Urinary bladder (tissue), 4 donors: ENCODE data around the gene CLEC4C. TPM values are rescaled to one million over a fixed set of nuclear protein-coding genes. Genes with fewer than 3 reads are reported as not detected.

Source experiments
- DNase-seq: peaks from one replicate; pipeline ENCODE4 v3.0.0-alpha.2; 2015; ENCODE audit errors: extremely low spot score
- H3K27ac ChIP-seq: one replicate; pipeline ENCODE4 v1.5.1; 2013; ENCODE audit warnings: low read depth, mild to moderate bottlenecking, moderate library complexity
- H3K36me3 ChIP-seq: one replicate; pipeline ENCODE4 v1.6.1; 2013; ENCODE audit warnings: mild to moderate bottlenecking, moderate library complexity; ENCODE audit not compliant: insufficient read depth
- H3K4me1 ChIP-seq: one replicate; pipeline ENCODE4 v1.6.1; 2013; ENCODE audit warnings: mild to moderate bottlenecking, moderate library complexity; ENCODE audit not compliant: insufficient read depth
- H3K4me3 ChIP-seq: one replicate; pipeline ENCODE4 v1.5.1; 2013; ENCODE audit warnings: low read depth, low read length
- WGBS: extraction: QIAGEN DNeasy Blood & Tissue Kit; methylation state at CpG from one replicate; pipeline ENCODE4 v1.1.7; 2013; 5-methylcytosine and 5-hydroxymethylcytosine counted together
- polyA plus RNA-seq: library from polyadenylated mRNA; stranded (reverse); fragments of 200-250 nt; gene quantifications from one replicate; pipeline ENCODE4 v1.2.3, GENCODE V29; 2013
- small RNA-seq: library from RNA; depleted of rRNA; stranded (forward); fragments of <200 nt; gene quantifications from one replicate; pipeline ENCODE3, GENCODE V24; 2014
- total RNA-seq: library from RNA; depleted of rRNA; stranded (reverse); fragments of >200 nt; gene quantifications from one replicate; pipeline ENCODE4 v1.2.3, GENCODE V29; 2014
- donor health status: healthy with polysubstance abuse.
- donor health status: healthy.

The CLEC4C gene
- total and polyA plus RNA-seq, 2 donors, result not detected

- Histone ChIP-seq H3K27ac (no peak overlapping the region), H3K4me3 (no peak overlapping the region), H3K4me1 (no peaks in the 10 kb centered on the region), H3K36me3 (no peaks in the 10 kb centered on the region)
- DNase-seq, result no peak
- 34% methylated on average over 8 of the region's 8 CpGs for WGBS
Measured at GRCh38 chr12:7709969-7710675, 37.1 kb downstream of the CLEC4C start.

DNA sequence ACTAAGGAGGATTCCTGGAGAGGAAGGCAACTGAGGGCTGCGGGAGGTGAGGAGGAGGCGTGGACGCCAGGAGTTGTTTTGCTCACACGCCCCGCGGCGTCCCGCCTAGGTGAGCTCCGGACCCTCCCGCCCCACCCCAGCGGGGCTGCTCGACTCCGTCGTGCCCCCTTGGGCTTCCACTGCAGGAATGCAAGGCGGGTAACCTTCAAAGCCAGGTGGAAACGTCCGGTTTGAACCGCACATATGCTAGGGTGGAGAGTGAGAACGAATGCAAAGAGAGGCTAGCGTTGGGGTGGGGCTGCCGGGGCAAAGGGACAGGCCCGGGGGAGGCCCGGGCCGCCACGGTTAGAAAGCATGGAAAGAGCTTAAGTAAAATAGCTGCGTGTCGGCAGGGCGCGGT is 41.3 kb downstream of the CLEC4C start:
- Histone ChIP-seq H3K36me3 (no peaks in the 10 kb centered on the region), H3K4me1 (no peaks in the 10 kb centered on the region), H3K4me3 (no peak overlapping the region), H3K27ac (no peak overlapping the region)
- WGBS, result 90% methylated on average over 29 of the region's 29 CpGs
- no peak for DNase-seq

- no peaks in the 10 kb centered on the region for H3K36me3 ChIP-seq
- 46% methylated on average over 7 of the region's 7 CpGs for WGBS
- H3K4me1 ChIP-seq, result no peaks in the 10 kb centered on the region
- no peak for DNase-seq
- H3K4me3 ChIP-seq, result no peak within 1 kb of the TSS
- no peak within 1 kb of the TSS for H3K27ac ChIP-seq
Measured at GRCh38 chr12:7695566-7696197, 51.5 kb downstream of the CLEC4C start, which contains the start of gene GDF3. Gene GDF3, minus strand, starts transcription at chr12:7695775. Its CDS starts 47 bp downstream, at chr12:7695728.

- Histone ChIP-seq H3K36me3 (no peaks in the 10 kb centered on the region), H3K27ac (no peak overlapping the region), H3K4me3 (no peak overlapping the region), H3K4me1 (no peaks in the 10 kb centered on the region)
- WGBS, result 32% methylated on average over 10 of the region's 10 CpGs
- no peak for DNase-seq
Measured at GRCh38 chr12:7695237-7695560, 52.0 kb downstream of the CLEC4C start.

- Histone ChIP-seq H3K36me3 (no peaks in the 10 kb centered on the region), H3K4me3 (no peak overlapping the region), H3K27ac (no peak overlapping the region), H3K4me1 (no peaks in the 10 kb centered on the region)
- 56% methylated on average over 3 of the region's 3 CpGs for WGBS
- no peak for DNase-seq
Measured at GRCh38 chr12:7694556-7695236, 52.5 kb downstream of the CLEC4C start.

DNA sequence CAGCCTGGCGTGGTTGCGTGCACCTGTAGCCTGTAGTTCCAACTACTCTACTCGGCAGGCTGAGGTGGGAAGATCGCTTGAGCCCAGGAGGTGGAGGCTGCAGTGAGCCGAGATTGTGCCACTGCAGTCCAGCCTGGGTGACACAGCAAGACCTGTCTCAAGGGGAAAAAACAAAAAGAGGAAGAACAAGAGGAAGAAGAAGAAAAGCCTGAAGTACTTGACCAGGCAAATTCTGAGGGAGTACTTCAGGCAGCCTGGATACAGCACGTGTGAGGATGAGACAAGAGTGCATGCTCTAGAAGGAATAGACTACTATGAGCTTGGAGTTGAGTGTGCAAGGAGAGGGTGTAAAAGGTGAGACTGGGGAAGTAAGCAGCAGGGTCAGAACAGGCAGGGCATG is 53.4 kb downstream of the CLEC4C start:
- H3K36me3 ChIP-seq, result no peaks in the 10 kb centered on the region
- H3K27ac ChIP-seq, result no peak overlapping the region
- WGBS, result 82% methylated on average over 6 of the region's 6 CpGs
- H3K4me3 ChIP-seq, result no peak overlapping the region
- DNase-seq, result no peak
- H3K4me1 ChIP-seq, result no peaks in the 10 kb centered on the region

DNA sequence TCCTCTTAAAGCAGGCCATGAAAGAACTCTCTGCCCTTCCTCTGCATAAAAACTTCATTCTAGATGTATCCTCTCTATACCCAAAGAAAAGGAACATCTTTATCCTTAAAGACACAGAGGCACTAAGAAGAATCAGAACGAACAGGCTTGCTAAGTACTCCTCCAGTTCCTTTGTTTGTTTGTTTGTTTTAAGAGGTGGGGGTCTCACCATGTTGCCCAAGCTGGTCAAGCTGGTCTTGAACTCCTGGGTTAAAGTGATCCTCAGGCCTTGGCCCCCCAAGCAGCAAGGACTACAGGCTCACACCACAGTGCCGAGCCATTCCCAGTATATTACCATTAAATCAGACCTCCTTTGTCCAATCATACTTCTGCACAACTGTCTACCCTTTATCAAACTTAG is 65.6 kb downstream of the CLEC4C start:
- no peak for DNase-seq
- 55% methylated on average over 2 of the region's 2 CpGs for WGBS
- H3K36me3 ChIP-seq, result no peaks in the 10 kb centered on the region
- H3K27ac ChIP-seq, result no peak overlapping the region
- no peaks in the 10 kb centered on the region for H3K4me1 ChIP-seq
- no peak overlapping the region for H3K4me3 ChIP-seq

Small RNA genes within 50 kb of the gene (small RNA-seq; reads per million reads assigned to genes)
- gene RF00019, result not detected

Other genes starting within 250 kb of the CLEC4C start
- 19.1 TPM for gene CD163, start 243.6 kb downstream of the CLEC4C start, total RNA-seq
- gene CD163, start 243.6 kb downstream of the CLEC4C start, polyA plus RNA-seq, result 243 TPM
- gene APOBEC1, start 81.5 kb downstream of the CLEC4C start, total RNA-seq, result not detected
- not detected for gene APOBEC1, start 81.5 kb downstream of the CLEC4C start, polyA plus RNA-seq
- not detected for gene GDF3, start 51.6 kb downstream of the CLEC4C start, total RNA-seq
- gene GDF3, start 51.6 kb downstream of the CLEC4C start, polyA plus RNA-seq, result 0.20 TPM
- not detected for gene DPPA3, start 35.9 kb downstream of the CLEC4C start, total RNA-seq
- not detected for gene DPPA3, start 35.9 kb downstream of the CLEC4C start, polyA plus RNA-seq
- not detected for gene NANOGNB, start 17.8 kb upstream of the CLEC4C start, total RNA-seq
- gene NANOGNB, start 17.8 kb upstream of the CLEC4C start, polyA plus RNA-seq, result not detected
- 0.21 TPM for gene NANOG, start 42.0 kb upstream of the CLEC4C start, total RNA-seq
- not detected for gene NANOG, start 42.0 kb upstream of the CLEC4C start, polyA plus RNA-seq
- gene SLC2A14, start 125.5 kb upstream of the CLEC4C start, total RNA-seq, result 0.32 TPM
- gene SLC2A14, start 125.5 kb upstream of the CLEC4C start, polyA plus RNA-seq, result 0.25 TPM
- 76.9 TPM for gene SLC2A3, start 188.8 kb upstream of the CLEC4C start, total RNA-seq
- gene SLC2A3, start 188.8 kb upstream of the CLEC4C start, polyA plus RNA-seq, result 21.7 TPM